GM21786 (cell line): ENCODE measurements around the gene TRMT61A.

Experiments used
- ATAC-seq: cut with Tn5 transposase; IDR thresholded peaks from one replicate; pipeline ENCODE4 v1.9.1; 2021; ENCODE audit not compliant: unreplicated experiment

TRMT61A gene

GRCh38 chr14:103528587-103529382, at the start of gene TRMT61A:
TRMT61A (plus strand) TSS chr14:103529196; CDS start chr14:103529979, 783 bp downstream.
- ATAC-seq = no peak

- ATAC-seq = peak; percentile 78
Measured at GRCh38 chr14:103480595-103480994, 48.4 kb upstream of the TRMT61A start.

- no peak for ATAC-seq
Measured at GRCh38 chr14:103483600-103483999, 45.4 kb upstream of the TRMT61A start.

- no peak for ATAC-seq
Measured at GRCh38 chr14:103485504-103485903, 43.5 kb upstream of the TRMT61A start.

- ATAC-seq = no peak
Measured at GRCh38 chr14:103488071-103488470, 40.9 kb upstream of the TRMT61A start.

- ATAC-seq = no peak
Measured at GRCh38 chr14:103488960-103489359, 40.0 kb upstream of the TRMT61A start.

- ATAC-seq = no peak
Measured at GRCh38 chr14:103489621-103490020, 39.4 kb upstream of the TRMT61A start.

GRCh38 chr14:103491691-103492090, 37.3 kb upstream of the TRMT61A start:
- no peak for ATAC-seq

GRCh38 chr14:103492156-103492925, 36.7 kb upstream of the TRMT61A start:
- ATAC-seq = no peak

GRCh38 chr14:103495854-103496253, 33.1 kb upstream of the TRMT61A start:
- no peak for ATAC-seq

GRCh38 chr14:103496776-103497175, 32.2 kb upstream of the TRMT61A start:
- ATAC-seq = no peak

GRCh38 chr14:103499709-103500108, 29.3 kb upstream of the TRMT61A start:
- ATAC-seq = no peak

- ATAC-seq = no peak
Measured at GRCh38 chr14:103500148-103500990, 28.6 kb upstream of the TRMT61A start.

- no peak for ATAC-seq
Measured at GRCh38 chr14:103501041-103501870, 27.7 kb upstream of the TRMT61A start.

- no peak for ATAC-seq
Measured at GRCh38 chr14:103501921-103502669, 26.9 kb upstream of the TRMT61A start.

GRCh38 chr14:103502877-103503276, 26.1 kb upstream of the TRMT61A start:
- no peak for ATAC-seq

- no peak for ATAC-seq
Measured at GRCh38 chr14:103503296-103503695, 25.7 kb upstream of the TRMT61A start.

- ATAC-seq = no peak
Measured at GRCh38 chr14:103504991-103505565, 23.9 kb upstream of the TRMT61A start.

GRCh38 chr14:103507751-103508150, 21.2 kb upstream of the TRMT61A start:
- ATAC-seq = no peak
